22Rv1 (cell line): ENCODE results near the gene ZEB1.

Experiments used
- CTCF ChIP-seq: fragments of 450-650 bp; IDR thresholded peaks from 2 replicates; pipeline ENCODE4 v1.5.1; 2017; ENCODE audit warnings: mild to moderate bottlenecking
- ZFX ChIP-seq: fragments of 450-650 bp; IDR thresholded peaks from 2 replicates; pipeline ENCODE4 v1.6.1; 2017; ENCODE audit warnings: antibody characterized with exemption, borderline replicate concordance

GRCh38 chr10:31456468-31456867 lies 137.5 kb downstream of the ZEB1 start:
- TF ChIP-seq CTCF, result no peak
- no peak for TF ChIP-seq ZFX
